Loucy (cell line): ENCODE measurements around the gene PTH1R.

ENCODE experiments used
- CTCF ChIP-seq: fragments of 200-600 bp; sonication (generic); conservative IDR thresholded peaks from 2 replicates; pipeline ENCODE4 v1.5.1; 2014; ENCODE audit warnings: mild to moderate bottlenecking, antibody characterized with exemption, low read length
- EZH2phosphoT487 ChIP-seq: fragments of 200-600 bp; IDR thresholded peaks from 2 replicates; pipeline ENCODE4 v1.6.1; 2018; ENCODE audit warnings: antibody characterized with exemption, mild to moderate bottlenecking, moderate library complexity, borderline replicate concordance

- TF ChIP-seq CTCF = no peak
- TF ChIP-seq EZH2phosphoT487 = no peak
Observed at GRCh38 chr3:46859001-46859710, 18.4 kb upstream of the PTH1R start.
